ENCODE measurements around the gene BRI3. TPM values are rescaled to one million over a fixed set of nuclear protein-coding genes. Genes with fewer than 3 reads are reported as not detected.

BRI3 gene
- total and polyA plus RNA-seq, 10 donors: 59.3 to 264 (median 177) TPM

DNA sequence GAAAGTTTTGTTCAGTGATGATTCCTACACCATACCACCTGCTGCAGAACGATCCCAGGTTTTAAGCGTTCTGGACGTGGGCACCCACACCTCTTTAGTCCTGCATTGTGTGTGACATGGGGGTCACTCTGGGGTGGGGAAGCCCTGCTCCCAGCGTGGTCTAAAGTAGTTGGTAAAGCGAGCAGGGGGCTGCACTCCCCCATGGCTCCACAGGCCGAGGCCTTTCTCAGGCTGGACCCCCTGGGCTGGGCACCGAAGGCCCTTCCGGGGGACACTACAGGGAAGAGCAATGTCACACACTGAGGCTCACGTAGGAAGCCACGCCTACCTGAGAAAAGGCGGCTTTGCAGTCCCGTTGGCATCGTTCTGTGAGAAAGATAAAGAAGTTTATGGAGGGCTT is 12.3 kb downstream of the BRI3 start:
- Histone ChIP-seq H3K27me3 (replicated peaks in 1 of 7) (no peaks in the 10 kb centered on the region), H3K4me1 (peaks cover 8 to 44% (median 17%) of the 10 kb centered on the region in 6 donors), H3K27ac (no peak overlapping the region), H3K9me3 (no peaks in the 10 kb centered on the region), H3K36me3 (peaks cover 0 to 87% (median 42%) of the 10 kb centered on the region in 6 donors), H3K4me3 (no peak overlapping the region)
- intact Hi-C loops (cut with DNase I; ENCODE audit: low total_unique reads): loop anchor here (10.0 kb wide), 1 partner anchor 111 kb away; the partner anchor contains the start of gene BAIAP2L1
- no peak for DNase-seq
- 87 to 93% (median 90%) methylated on average over 12 to 13 of the region's 13 CpGs for WGBS, 5 donors
- peak; percentile 5 to 14 (median 13) for TF ChIP-seq POLR2AphosphoS5 (IDR thresholded peaks at IDR 0.05)
- TF ChIP-seq, protein P1, sequence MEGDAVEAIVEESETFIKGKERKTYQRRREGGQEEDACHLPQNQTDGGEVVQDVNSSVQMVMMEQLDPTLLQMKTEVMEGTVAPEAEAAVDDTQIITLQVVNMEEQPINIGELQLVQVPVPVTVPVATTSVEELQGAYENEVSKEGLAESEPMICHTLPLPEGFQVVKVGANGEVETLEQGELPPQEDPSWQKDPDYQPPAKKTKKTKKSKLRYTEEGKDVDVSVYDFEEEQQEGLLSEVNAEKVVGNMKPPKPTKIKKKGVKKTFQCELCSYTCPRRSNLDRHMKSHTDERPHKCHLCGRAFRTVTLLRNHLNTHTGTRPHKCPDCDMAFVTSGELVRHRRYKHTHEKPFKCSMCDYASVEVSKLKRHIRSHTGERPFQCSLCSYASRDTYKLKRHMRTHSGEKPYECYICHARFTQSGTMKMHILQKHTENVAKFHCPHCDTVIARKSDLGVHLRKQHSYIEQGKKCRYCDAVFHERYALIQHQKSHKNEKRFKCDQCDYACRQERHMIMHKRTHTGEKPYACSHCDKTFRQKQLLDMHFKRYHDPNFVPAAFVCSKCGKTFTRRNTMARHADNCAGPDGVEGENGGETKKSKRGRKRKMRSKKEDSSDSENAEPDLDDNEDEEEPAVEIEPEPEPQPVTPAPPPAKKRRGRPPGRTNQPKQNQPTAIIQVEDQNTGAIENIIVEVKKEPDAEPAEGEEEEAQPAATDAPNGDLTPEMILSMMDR (IDR thresholded peaks at IDR 0.05 in 8 of 11, conservative IDR thresholded peaks at IDR 0.05 in 3 of 11): no peak
- no peak for TF ChIP-seq POLR2A (IDR thresholded peaks at IDR 0.05)

DNA sequence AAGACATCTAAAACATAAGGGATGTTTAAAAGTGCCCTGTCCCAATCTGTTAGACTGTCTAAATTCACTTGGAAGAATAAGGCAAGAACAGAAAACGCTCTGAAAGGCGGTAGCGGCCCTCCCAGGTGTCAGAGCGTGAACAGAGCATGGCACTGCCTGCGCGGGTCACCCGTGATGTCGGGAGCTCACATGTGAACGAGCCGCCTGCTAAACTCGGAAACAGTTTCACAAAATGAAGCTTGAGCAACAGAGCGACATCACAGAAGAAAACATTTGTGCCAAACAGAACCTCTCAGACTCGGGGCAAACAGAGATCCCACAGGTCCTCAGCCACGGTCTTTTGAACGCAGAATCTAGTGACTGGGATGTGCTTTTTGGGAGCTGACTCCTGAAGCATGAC is 12.8 kb downstream of the BRI3 start:
- Histone ChIP-seq H3K9me3 (no peaks in the 10 kb centered on the region), H3K4me3 (no peak overlapping the region), H3K27me3 (replicated peaks in 1 of 7) (no peaks in the 10 kb centered on the region), H3K36me3 (peaks cover 0 to 81% (median 39%) of the 10 kb centered on the region in 6 donors), H3K4me1 (peaks cover 2 to 38% (median 12%) of the 10 kb centered on the region in 6 donors), H3K27ac (peak overlapping the region in 1 of 8 donors; percentile 21)
- intact Hi-C loops (cut with DNase I; ENCODE audit: low total_unique reads): loop anchor here (10.0 kb wide), 1 partner anchor 110 kb away; the partner anchor contains the start of gene BAIAP2L1
- TF ChIP-seq POLR2A (IDR thresholded peaks at IDR 0.05) (no peak), POLR2AphosphoS5 (IDR thresholded peaks at IDR 0.05) (no peak)
- TF ChIP-seq, protein P1 (IDR thresholded peaks at IDR 0.05 in 8 of 11, conservative IDR thresholded peaks at IDR 0.05 in 3 of 11): no peak
- 77 to 90% (median 85%) methylated on average over 15 of the region's 15 CpGs for WGBS, 5 donors
- DNase-seq: no peak

DNA sequence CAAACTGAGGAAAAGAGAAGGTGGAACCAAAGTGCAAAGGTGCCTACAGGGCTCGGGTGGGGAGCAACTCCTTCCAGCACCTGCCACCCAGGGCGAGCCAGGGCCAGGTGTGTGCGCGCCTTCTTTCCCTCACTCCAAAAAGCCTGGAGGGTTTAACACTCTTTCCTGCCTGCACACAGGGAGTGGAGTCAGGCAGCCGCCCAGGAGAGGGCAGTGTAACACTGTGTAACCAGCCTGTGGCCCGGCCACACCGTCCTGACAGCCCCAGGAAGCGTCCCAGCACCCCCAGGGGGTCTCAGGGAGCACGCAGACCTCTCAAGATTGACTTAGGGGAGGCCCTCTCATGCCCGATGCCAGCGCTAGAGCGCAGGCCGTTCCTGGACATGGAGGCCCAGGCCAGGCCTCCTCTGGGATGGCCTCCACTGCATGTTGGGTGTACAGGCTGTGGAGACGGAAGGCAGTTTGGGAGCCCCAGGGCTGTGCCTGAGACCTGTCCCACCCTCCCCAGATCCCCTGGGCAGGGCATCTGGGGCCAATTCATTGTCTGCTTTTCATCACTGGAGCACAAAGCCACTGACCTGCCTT is 13.4 kb downstream of the BRI3 start:
- no peak overlapping the region for H3K4me3 ChIP-seq
- no peaks in the 10 kb centered on the region for H3K9me3 ChIP-seq
- WGBS, 5 donors: 40 to 65% (median 63%) methylated on average over 11 to 14 of the region's 14 CpGs
- H3K27ac ChIP-seq: peak overlapping the region in 2 of 8 donors; percentile 21 to 27
- DNase-seq: no peak
- peaks cover 0 to 33% (median 6%) of the 10 kb centered on the region in 6 donors for H3K4me1 ChIP-seq
- intact Hi-C loops (cut with DNase I; ENCODE audit: low total_unique reads): loop anchor here (10.0 kb wide), 1 partner anchor 110 kb away; the partner anchor contains the start of gene BAIAP2L1
- TF ChIP-seq, protein P1 (IDR thresholded peaks at IDR 0.05 in 8 of 11, conservative IDR thresholded peaks at IDR 0.05 in 3 of 11): peak in 9 of 11 experiments; percentile 13 to 65 (median 51)
- no peak for TF ChIP-seq POLR2A (IDR thresholded peaks at IDR 0.05)
- TF ChIP-seq POLR2AphosphoS5 (IDR thresholded peaks at IDR 0.05): peak; percentile 34 to 71 (median 47)
- no peaks in the 10 kb centered on the region for H3K27me3 ChIP-seq (replicated peaks in 1 of 7)
- peaks cover 0 to 82% (median 38%) of the 10 kb centered on the region in 6 donors for H3K36me3 ChIP-seq

DNA sequence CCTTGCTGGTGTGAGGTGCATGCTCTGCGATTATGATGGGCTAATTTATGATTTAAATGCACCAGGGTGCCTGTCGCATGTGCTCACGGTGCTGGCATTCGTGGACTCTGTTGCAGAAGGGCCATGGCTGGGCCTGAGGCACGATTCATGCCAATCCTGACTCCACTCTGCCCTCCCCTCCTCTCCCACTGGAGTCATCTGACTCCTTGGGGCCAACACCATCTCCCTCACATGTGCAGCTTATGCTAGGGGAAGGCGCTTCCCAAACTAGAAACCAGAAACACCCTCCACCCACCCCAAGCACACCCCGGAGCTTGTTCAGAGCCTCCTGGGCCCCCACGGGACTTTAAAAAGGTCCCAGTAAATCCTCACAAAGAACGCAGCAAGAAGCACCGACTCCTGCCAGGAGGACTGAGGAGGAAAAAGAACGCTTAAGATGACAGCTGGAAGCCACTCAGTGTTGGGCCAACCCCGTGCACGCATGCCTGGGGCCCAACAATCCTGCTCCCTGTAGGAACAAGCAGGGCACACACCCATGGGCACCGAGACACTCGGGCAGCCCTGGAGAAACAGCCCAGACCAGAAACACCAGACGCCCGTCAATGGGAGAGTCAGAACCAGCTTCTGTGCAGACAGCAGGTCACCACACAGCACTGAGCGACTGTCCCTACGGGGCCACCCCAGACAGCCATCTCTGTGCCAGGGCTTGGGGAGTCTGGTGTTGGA is 14.1 kb downstream of the BRI3 start:
- H3K27me3 ChIP-seq (replicated peaks in 1 of 7): no peaks in the 10 kb centered on the region
- H3K27ac ChIP-seq: peak overlapping the region in 1 of 8 donors; percentile 27
- intact Hi-C loops (cut with DNase I; ENCODE audit: low total_unique reads): loop anchor here (10.0 kb wide), 1 partner anchor 109 kb away; the partner anchor contains the start of gene BAIAP2L1
- H3K9me3 ChIP-seq: no peaks in the 10 kb centered on the region
- H3K4me3 ChIP-seq: no peak overlapping the region
- WGBS, 5 donors: 87 to 91% (median 91%) methylated on average over 15 to 19 of the region's 19 CpGs
- no peak for DNase-seq
- peaks cover 0 to 28% (median 6%) of the 10 kb centered on the region in 6 donors for H3K4me1 ChIP-seq
- H3K36me3 ChIP-seq: peaks cover 0 to 86% (median 41%) of the 10 kb centered on the region in 6 donors
- TF ChIP-seq POLR2A (IDR thresholded peaks at IDR 0.05): no peak
- TF ChIP-seq, protein P1 (IDR thresholded peaks at IDR 0.05 in 8 of 11, conservative IDR thresholded peaks at IDR 0.05 in 3 of 11): no peak
- TF ChIP-seq POLR2AphosphoS5 (IDR thresholded peaks at IDR 0.05): peak in 1 of 3 donors; percentile 20

All from spleen (tissue), 11 donors.